ENCODE results near the gene NDUFB8.

NDUFB8 gene

GRCh38 chr10:100535715-100536353 lies 6.2 kb upstream of the NDUFB8 start, which contains the start of gene HIF1AN:
HIF1AN (plus strand) TSS chr10:100535943; CDS start chr10:100535959, 16 bp downstream.
- peak; percentile 59 to 83 (median 78) for DNase-seq

GRCh38 chr10:100535338-100535714 lies 5.7 kb upstream of the NDUFB8 start:
- no peak for DNase-seq

GRCh38 chr10:100534726-100535125 lies 5.1 kb upstream of the NDUFB8 start:
- no peak for DNase-seq

- no peak for DNase-seq
These were observed 2.1 kb upstream of the NDUFB8 start for GRCh38 chr10:100531761-100532160.

GRCh38 chr10:100528921-100529474 lies 673 bp downstream of the NDUFB8 start:
- no peak for DNase-seq

GRCh38 chr10:100528123-100528886 lies 1.4 kb downstream of the NDUFB8 start:
- DNase-seq = no peak

- DNase-seq = no peak
These were observed 5.0 kb downstream of the NDUFB8 start for GRCh38 chr10:100524638-100525037.

- no peak for DNase-seq
These were observed 5.5 kb downstream of the NDUFB8 start for GRCh38 chr10:100524206-100524605.

GRCh38 chr10:100522945-100523344 lies 6.7 kb downstream of the NDUFB8 start:
- DNase-seq = no peak

GRCh38 chr10:100522107-100522801 lies 7.4 kb downstream of the NDUFB8 start:
- no peak for DNase-seq

- no peak for DNase-seq
These were observed 8.9 kb downstream of the NDUFB8 start for GRCh38 chr10:100520811-100521210.

GRCh38 chr10:100519311-100520051 lies 10.2 kb downstream of the NDUFB8 start, which contains the start of gene SEC31B:
SEC31B (minus strand) TSS chr10:100519861; CDS start chr10:100516952, 2,909 bp downstream.
- no peak for DNase-seq

- DNase-seq = peak; percentile 19 to 31 (median 26)
These were observed 10.9 kb downstream of the NDUFB8 start for GRCh38 chr10:100518761-100519241.

GRCh38 chr10:100516847-100517246 lies 12.8 kb downstream of the NDUFB8 start:
- DNase-seq = no peak

GRCh38 chr10:100515612-100516011 lies 14.1 kb downstream of the NDUFB8 start:
- DNase-seq = no peak

- DNase-seq = peak in 3 of 4 experiments; percentile 28 to 51 (median 40)
These were observed 18.9 kb downstream of the NDUFB8 start for GRCh38 chr10:100510533-100511308.

- peak; percentile 9 to 53 (median 40) for DNase-seq
These were observed 20.3 kb downstream of the NDUFB8 start for GRCh38 chr10:100509241-100509840.

GRCh38 chr10:100508691-100509150 lies 20.9 kb downstream of the NDUFB8 start:
- peak in 2 of 4 experiments; percentile 8 to 12 for DNase-seq

GRCh38 chr10:100508266-100508665 lies 21.4 kb downstream of the NDUFB8 start:
- no peak for DNase-seq

GRCh38 chr10:100507357-100507732 lies 22.3 kb downstream of the NDUFB8 start:
- DNase-seq = no peak
